Measurements from ENCODE around the gene CSF1R.
"Not testable (repeated sequence)": the region's sequence is repeated elsewhere in the genome, so short reads cannot be mapped to it uniquely, and the experiment has no call there.

The CSF1R gene

DNA sequence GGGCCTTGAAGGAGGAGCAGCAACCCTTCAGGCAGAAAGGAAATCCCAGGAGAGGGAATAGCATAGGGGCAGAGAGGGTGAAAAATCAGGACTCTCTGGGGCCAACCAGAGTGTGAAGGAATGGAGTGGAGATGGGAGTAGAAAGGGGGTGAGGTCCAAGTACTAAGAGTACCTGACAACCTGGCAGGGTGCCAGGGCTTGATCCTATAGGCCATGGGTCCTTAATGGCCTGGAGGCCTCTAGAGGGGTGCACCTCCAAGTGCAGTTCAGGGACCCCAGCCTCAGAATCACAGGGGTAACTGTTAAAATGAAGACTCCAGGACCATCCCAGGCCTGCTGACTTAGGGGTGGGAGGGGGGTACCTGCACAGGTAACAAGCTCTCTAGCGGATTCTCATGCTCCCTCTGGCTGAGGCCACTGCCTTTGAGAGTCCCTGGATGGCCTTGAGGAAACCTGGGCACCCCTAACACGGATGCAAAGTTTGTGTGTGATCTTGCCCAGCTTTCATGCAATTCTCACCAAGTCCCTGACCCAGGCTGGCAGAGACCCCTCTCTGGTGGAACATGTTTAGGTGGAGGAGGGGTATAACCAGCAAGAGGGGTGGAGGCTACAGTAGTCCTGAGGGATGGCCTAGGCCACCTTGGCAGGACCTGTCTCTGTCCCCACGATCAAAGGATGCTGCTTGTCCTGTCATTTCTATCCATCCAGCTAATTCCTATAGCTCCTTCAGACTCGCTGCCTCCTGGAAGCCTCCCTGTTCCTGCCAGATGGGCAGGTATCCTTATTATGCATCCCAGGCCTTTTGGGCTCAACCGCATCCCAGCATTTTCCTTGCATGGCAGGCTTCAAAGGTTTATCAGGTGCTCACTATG, 17.6 kb upstream of the CSF1R start:
- no peak for DNase-seq (ENCODE audit: low spot score)

- DNase-seq (ENCODE audit: low spot score): no peak
Observed at GRCh38 chr5:150101023-150101422, 14.7 kb upstream of the CSF1R start.

- DNase-seq (ENCODE audit: low spot score): no peak
Observed at GRCh38 chr5:150097152-150097551, 10.8 kb upstream of the CSF1R start.

DNA sequence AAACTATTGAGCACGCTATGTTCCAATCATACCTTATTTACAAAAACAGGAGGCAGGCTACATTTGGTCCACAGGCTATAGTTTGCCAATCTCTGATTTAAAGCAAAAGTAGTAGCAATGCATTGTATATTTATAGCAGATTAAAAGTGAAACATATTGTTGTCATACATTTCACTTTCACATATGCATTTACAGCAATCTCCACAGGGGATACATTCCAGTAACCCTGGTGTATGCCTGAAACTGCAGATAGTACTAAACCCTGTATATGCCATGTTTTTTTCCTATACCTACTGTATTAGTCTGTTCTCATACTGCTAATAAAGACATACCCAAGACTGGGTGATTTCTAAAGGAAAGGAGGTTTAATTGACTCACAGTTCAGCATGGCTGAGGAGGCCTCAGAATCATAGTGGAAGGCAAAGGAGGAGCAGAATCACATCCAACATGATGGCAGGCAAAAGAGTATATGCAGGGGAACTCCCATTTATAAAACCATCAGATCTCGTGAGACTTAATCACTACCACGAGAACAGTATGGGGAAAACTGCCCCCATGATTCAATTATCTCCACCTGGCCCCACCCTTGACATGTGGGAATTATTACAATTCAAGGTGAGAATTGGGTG, 5.9 kb upstream of the CSF1R start:
- no peak for DNase-seq (ENCODE audit: low spot score)

GRCh38 chr5:150085191-150085912, 1.0 kb downstream of the CSF1R start:
- no peak for DNase-seq (ENCODE audit: low spot score)

DNA sequence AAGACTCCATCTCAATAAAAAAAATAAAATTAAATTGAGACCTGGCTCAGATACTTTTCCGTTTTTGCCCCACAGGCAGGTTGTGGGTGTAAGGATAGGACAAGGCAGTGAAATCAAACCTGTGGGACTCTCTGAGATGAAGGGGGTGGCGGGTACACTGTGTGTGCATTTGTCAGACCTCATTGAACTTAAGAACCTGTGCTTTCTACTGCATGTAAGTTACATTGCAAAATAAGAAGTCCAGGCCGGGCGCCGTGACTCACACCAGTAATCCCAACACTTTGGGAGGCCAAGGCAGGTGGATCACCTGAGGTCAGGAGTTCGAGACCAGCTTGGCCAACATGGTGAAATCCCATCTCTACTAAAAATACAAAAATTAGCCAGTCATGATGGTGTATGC, 1.6 kb downstream of the CSF1R start:
- DNase-seq (ENCODE audit: low spot score): not testable (repeated sequence)

GRCh38 chr5:150082889-150083288, 3.5 kb downstream of the CSF1R start:
- no peak for DNase-seq (ENCODE audit: low spot score)

DNA sequence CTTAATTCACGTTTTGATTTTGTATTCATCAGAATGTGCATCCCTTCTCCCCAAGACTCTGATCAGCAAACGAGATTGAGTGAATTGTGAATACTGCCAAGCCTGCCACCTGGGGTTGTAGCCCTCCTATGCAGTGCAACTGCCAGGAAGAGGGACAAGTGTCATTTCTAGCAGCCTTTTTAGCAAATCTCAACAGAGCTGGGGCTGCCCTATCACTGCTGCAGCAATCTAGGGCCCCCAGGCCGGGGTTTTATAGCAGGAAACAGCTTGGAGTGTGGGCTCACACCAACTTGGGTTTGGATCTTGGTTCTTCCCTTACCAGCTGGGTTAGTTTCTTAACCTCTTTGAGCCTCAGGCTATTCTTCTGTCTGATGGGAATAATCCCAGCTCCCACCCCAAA, 4.0 kb downstream of the CSF1R start:
- no peak for DNase-seq (ENCODE audit: low spot score)

GRCh38 chr5:150081541-150082283, 4.6 kb downstream of the CSF1R start:
- no peak for DNase-seq (ENCODE audit: low spot score)

- DNase-seq (ENCODE audit: low spot score): no peak
Observed at GRCh38 chr5:150080696-150081435, 5.5 kb downstream of the CSF1R start.

GRCh38 chr5:150079909-150080461, 6.4 kb downstream of the CSF1R start:
- no peak for DNase-seq (ENCODE audit: low spot score)

DNA sequence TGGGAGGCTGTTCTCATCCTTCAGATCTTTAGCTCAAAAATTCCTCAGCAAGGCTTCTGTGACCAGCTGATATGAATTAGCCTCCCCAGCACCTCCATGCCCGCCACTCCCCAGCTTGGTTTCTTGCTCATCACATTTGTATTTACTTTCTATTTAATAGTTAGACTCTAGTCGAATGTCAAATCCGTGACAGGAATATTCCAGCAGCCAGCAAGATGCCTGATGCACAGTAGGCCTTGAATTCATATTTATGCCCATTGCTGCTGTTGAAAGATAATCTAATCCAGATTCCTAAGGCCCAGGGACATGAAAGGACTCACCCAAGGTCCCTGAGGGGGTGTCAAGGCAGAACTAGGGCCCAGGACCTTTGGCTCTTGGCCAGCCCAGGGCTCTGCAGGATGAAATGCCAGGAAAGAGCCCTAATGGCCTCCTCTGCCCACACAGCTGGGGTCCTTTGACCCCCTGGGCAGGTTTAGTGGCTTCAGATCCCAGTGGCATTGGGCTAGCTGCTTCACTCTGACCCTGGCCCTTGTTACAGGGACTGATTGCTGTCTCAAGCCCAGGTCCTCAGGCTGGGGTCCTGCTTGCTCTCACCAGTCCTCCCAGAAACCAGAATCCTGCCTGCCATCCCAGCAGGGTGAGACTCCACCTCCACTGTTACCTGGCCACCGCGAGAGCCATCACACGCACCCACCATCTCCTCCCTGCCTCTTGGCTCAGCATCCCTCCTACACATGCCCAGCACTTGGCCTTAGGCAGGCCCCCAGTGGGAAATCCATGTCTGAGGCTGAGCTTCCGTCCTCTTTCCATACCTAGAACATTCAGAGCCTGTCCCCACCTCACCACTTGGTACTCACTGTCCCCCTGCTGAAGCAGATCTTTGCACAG, 7.3 kb downstream of the CSF1R start:
- DNase-seq (ENCODE audit: low spot score): no peak

GRCh38 chr5:150077996-150078801, 8.2 kb downstream of the CSF1R start:
- DNase-seq (ENCODE audit: low spot score): no peak

- DNase-seq (ENCODE audit: low spot score): no peak
Observed at GRCh38 chr5:150077060-150077459, 9.3 kb downstream of the CSF1R start.

- no peak for DNase-seq (ENCODE audit: low spot score)
Observed at GRCh38 chr5:150075806-150076205, 10.5 kb downstream of the CSF1R start.

- no peak for DNase-seq (ENCODE audit: low spot score)
Observed at GRCh38 chr5:150075233-150075632, 11.1 kb downstream of the CSF1R start.

DNA sequence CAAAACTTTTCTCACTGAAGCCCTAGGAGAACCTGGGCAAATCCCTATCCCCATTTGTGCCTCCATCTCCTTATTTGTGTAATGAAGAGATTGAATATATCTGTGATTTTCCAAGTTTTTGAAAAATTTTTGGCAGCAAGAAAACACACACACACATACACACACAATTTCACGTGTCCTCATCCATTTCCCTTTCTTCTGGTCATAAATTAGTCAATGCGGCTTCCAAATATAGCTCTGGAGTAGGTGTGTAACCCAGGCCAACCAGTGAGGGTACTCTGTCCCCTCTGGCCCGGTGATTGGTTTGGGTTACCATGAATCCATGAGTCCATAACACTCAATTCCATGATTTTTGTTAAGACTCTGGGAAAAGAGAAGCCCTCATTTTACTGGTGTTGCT, 12.7 kb downstream of the CSF1R start:
- DNase-seq (ENCODE audit: low spot score): no peak

GRCh38 chr5:150073086-150073625, 13.2 kb downstream of the CSF1R start:
- no peak for DNase-seq (ENCODE audit: low spot score)

- no peak for DNase-seq (ENCODE audit: low spot score)
Observed at GRCh38 chr5:150070821-150071220, 15.5 kb downstream of the CSF1R start.

All from CD4-positive, alpha-beta T cell treated with Interleukin-2 at 100 ng/mL for 4 hours (primary cell).